Parathyroid adenoma (tissue), 2 donors: ENCODE measurements around the gene TSPOAP1.

Experiments used
- H2AFZ ChIP-seq: fragments of 300-600 bp; sonication (generic); one replicate; pipeline ENCODE4 v1.7.0; 2017; ENCODE audit warnings: antibody characterized with exemption, mild to moderate bottlenecking
- H3K27ac ChIP-seq: fragments of 300-600 bp; sonication (generic); one replicate; pipeline ENCODE4 v1.7.0; 2017
- H3K27me3 ChIP-seq: fragments of 300-600 bp; sonication (generic); one replicate; pipeline ENCODE4 v1.7.0; 2017; ENCODE audit warnings: low read length; ENCODE audit not compliant: control insufficient read depth, insufficient read depth
- H3K36me3 ChIP-seq: fragments of 300-600 bp; sonication (generic); one replicate; pipeline ENCODE4 v1.7.0; 2017; ENCODE audit warnings: low read length; ENCODE audit not compliant: control insufficient read depth, insufficient read depth
- H3K4me1 ChIP-seq: fragments of 300-600 bp; sonication (generic); one replicate; pipeline ENCODE4 v1.7.0; 2017; ENCODE audit warnings: control low read depth
- H3K4me2 ChIP-seq: fragments of 300-600 bp; sonication (generic); one replicate; pipeline ENCODE4 v1.7.0; 2017; ENCODE audit warnings: low read length
- H3K4me3 ChIP-seq: fragments of 300-600 bp; sonication (generic); one replicate; pipeline ENCODE4 v1.7.0; 2017; ENCODE audit warnings: low read depth, low read length
- H3K79me2 ChIP-seq: fragments of 300-600 bp; sonication (generic); one replicate; pipeline ENCODE4 v1.7.0; 2017; ENCODE audit warnings: control low read depth
- H3K9ac ChIP-seq: fragments of 300-600 bp; sonication (generic); one replicate; pipeline ENCODE4 v1.7.0; 2017; ENCODE audit warnings: mild to moderate bottlenecking
- H3K9me3 ChIP-seq: fragments of 300-600 bp; sonication (generic); one replicate; pipeline ENCODE4 v1.7.0; 2017; ENCODE audit warnings: low read length; ENCODE audit not compliant: control insufficient read depth
- TF ChIP-seq, protein P1 (sequence below): fragments of 300-600 bp; sonication (generic); IDR thresholded peaks from one replicate; pipeline ENCODE4 v1.7.0; 2017; ENCODE audit warnings: antibody characterized with exemption, mild to moderate bottlenecking
- donor health status: primary hyperparathyroidism.

TSPOAP1 gene

DNA sequence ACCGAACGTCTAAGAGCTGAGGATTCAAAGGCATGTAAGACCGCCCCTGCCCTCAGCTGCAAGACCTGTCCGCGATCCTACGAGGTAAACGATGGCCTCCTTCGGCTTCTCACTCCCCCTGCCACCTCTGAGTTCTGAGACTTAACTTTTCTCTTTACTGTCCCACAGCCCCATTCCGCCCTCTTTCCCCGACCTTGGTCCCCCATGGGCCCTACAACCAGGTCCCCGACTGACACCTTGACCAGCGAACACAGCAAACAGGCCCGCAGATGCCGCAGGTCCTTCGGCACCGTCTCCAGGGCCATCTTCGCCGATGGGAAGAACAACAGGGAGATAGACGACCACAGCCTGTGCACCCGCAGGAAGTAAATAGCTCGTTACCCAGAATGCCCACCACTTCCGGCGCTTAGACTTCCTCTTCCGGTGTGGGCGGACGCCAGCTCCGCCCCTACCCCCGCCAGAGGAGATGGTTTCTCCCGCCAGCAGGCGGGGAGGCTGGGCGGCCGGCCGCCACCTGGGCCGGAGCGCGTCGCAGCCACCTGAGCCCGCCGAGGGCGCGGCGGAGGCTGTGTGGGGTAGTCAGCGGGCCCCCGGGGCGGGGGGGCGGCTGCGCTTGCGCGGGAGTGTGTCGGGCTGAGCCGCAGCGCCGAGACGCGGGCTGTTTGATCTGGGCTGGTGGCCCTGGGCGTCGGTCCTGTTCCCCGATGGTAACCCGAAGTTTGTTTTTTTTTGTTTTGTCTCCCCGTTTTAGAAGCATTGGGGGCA, 23.4 kb upstream of the TSPOAP1 start, which contains the start of gene SUPT4H1:
Gene SUPT4H1 (minus strand): TSS at position 371 of the 765 bp plus-strand sequence. CDS start 66 bp downstream, at position 305.
- H3K79me2 ChIP-seq: peaks cover 7% of the 10 kb centered on the region
- peak within 1 kb of the TSS; percentile 74 for H3K27ac ChIP-seq
- H3K4me3 ChIP-seq: peak within 1 kb of the TSS; percentile 99
- H3K4me1 ChIP-seq: peaks cover 8% of the 10 kb centered on the region
- TF ChIP-seq, protein P1, sequence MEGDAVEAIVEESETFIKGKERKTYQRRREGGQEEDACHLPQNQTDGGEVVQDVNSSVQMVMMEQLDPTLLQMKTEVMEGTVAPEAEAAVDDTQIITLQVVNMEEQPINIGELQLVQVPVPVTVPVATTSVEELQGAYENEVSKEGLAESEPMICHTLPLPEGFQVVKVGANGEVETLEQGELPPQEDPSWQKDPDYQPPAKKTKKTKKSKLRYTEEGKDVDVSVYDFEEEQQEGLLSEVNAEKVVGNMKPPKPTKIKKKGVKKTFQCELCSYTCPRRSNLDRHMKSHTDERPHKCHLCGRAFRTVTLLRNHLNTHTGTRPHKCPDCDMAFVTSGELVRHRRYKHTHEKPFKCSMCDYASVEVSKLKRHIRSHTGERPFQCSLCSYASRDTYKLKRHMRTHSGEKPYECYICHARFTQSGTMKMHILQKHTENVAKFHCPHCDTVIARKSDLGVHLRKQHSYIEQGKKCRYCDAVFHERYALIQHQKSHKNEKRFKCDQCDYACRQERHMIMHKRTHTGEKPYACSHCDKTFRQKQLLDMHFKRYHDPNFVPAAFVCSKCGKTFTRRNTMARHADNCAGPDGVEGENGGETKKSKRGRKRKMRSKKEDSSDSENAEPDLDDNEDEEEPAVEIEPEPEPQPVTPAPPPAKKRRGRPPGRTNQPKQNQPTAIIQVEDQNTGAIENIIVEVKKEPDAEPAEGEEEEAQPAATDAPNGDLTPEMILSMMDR: peak; percentile 53
- H2AFZ ChIP-seq: peak within 1 kb of the TSS; percentile 97
- no peaks in the 10 kb centered on the region for H3K36me3 ChIP-seq
- H3K27me3 ChIP-seq: no peaks in the 10 kb centered on the region
- peak within 1 kb of the TSS; percentile 93 for H3K4me2 ChIP-seq
- H3K9ac ChIP-seq: peak within 1 kb of the TSS; percentile 84
- H3K9me3 ChIP-seq: no peaks in the 10 kb centered on the region

DNA sequence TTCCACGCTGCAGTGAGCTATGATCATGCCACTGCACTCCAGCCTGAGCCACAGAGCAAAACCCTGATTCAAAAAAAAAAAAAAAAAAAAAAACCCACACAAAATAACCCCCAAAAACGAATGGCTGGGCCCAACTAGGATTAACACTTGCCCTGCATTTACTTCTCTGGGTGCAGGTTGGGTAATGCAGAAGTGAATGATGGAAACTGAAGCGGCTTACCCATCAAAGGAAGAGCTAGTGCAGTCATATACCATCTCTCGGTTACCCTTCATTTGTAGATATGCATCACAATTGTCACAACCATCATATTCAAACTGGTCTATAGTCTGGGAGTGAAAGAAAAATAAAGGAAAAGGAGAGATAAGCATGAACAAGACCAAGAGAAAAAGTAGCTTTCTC, 22.6 kb upstream of the TSPOAP1 start:
- TF ChIP-seq, protein P1: no peak
- H3K9ac ChIP-seq: no peak overlapping the region
- H3K36me3 ChIP-seq: no peaks in the 10 kb centered on the region
- H3K27me3 ChIP-seq: no peaks in the 10 kb centered on the region
- peaks cover 7% of the 10 kb centered on the region for H3K79me2 ChIP-seq
- no peaks in the 10 kb centered on the region for H3K9me3 ChIP-seq
- no peak overlapping the region for H3K27ac ChIP-seq
- peaks cover 8% of the 10 kb centered on the region for H3K4me1 ChIP-seq
- H2AFZ ChIP-seq: no peak overlapping the region
- peak overlapping the region; percentile 55 for H3K4me2 ChIP-seq
- peak overlapping the region; percentile 99 for H3K4me3 ChIP-seq

DNA sequence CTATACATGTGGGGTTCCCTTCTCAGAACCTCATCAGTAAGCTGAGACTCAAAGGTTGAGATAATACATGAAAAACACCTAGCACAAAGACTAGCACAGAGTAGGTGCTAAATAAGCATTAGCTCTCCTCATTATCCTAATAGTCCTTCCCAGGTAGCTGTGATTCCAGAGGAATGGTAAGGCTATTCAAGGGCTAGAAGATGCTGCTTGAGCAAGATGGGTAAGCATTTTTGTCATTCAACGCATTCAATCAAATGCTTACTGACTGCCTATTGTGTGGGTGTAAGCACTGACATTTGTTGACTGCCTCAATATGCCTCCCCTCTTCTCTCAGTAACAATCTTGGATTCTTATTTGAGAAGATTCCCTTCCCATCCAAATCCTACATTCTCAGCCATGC, 19.4 kb upstream of the TSPOAP1 start:
- no peak overlapping the region for H2AFZ ChIP-seq

DNA sequence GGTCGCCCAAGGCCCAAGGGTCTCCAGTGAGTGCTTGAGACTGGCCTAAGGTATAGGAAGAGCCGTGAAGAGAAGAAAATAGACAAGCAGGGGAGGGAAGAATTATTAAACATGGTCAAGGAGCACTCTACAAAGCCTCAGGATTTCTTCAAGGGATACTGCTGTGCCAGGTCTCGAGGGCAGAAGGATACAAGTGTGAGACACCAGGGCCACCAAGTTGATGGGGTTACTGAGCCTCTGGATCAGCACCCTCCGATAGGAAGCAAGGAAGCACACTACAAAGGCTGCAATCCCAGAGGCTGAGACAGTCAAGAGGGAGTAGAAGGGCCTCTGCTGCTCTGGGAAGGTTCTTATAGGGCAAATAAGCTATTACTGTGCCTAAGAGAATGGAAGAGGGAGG, 16.9 kb upstream of the TSPOAP1 start:
- H3K9ac ChIP-seq: no peak overlapping the region
- H3K36me3 ChIP-seq: no peaks in the 10 kb centered on the region
- TF ChIP-seq, protein P1: no peak

More for the DNA sequence above, 19.4 kb upstream of the TSPOAP1 start:
- no peak overlapping the region for H3K4me3 ChIP-seq
- H3K27me3 ChIP-seq: no peaks in the 10 kb centered on the region
- no peaks in the 10 kb centered on the region for H3K9me3 ChIP-seq
- H3K4me1 ChIP-seq: peaks cover 8% of the 10 kb centered on the region
- H3K27ac ChIP-seq: no peak overlapping the region
- TF ChIP-seq, protein P1: no peak
- H3K9ac ChIP-seq: no peak overlapping the region
- H3K79me2 ChIP-seq: peaks cover 7% of the 10 kb centered on the region
- H3K4me2 ChIP-seq: no peak overlapping the region
- no peaks in the 10 kb centered on the region for H3K36me3 ChIP-seq

DNA sequence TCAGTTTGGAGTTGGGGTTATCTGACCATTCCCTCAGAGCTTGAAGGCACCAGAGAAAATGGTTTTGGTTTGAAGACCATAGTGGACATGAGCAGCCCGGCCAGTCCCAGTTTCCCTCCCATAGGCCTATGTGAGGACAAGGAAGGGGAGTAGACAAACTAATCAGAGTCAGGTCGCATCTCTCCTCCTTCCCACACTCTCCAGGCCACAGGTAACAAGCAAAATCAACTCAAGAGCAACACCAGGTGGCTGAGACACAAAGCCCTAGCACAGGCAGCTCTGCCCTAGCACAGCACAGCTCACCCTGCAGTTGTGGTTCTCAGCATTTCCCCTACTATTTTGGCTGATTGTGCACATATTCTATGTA, 16.2 kb upstream of the TSPOAP1 start:
- Histone ChIP-seq H3K27me3 (no peaks in the 10 kb centered on the region), H3K36me3 (no peaks in the 10 kb centered on the region), H3K4me2 (no peak overlapping the region), H2AFZ (no peak overlapping the region), H3K4me1 (peaks cover 2% of the 10 kb centered on the region), H3K27ac (no peak overlapping the region), H3K9ac (no peak overlapping the region), H3K79me2 (no peaks in the 10 kb centered on the region), H3K4me3 (no peak overlapping the region), H3K9me3 (no peaks in the 10 kb centered on the region)
- TF ChIP-seq, protein P1: no peak

More for the DNA sequence above, 16.9 kb upstream of the TSPOAP1 start:
- no peak overlapping the region for H3K4me2 ChIP-seq
- no peak overlapping the region for H3K27ac ChIP-seq
- no peaks in the 10 kb centered on the region for H3K9me3 ChIP-seq
- H3K4me1 ChIP-seq: peaks cover 2% of the 10 kb centered on the region
- no peaks in the 10 kb centered on the region for H3K27me3 ChIP-seq
- H2AFZ ChIP-seq: no peak overlapping the region
- no peaks in the 10 kb centered on the region for H3K79me2 ChIP-seq
- no peak overlapping the region for H3K4me3 ChIP-seq
